Tibial artery (tissue), 4 donors: ENCODE data around the gene SNRK.

Source experiments
- DNase-seq, 2 donors: peaks; one replicate each; pipeline ENCODE4 v3.0.0-alpha.2; 2019
- H3K27ac ChIP-seq, 2 donors: fragments of 200-600 bp; sonication (generic) in 1 of 2; 1 replicate in 1 of 2; 2 replicates in 1 of 2; pipeline ENCODE4 v1.5.1; 2018 to 2019; ENCODE audit warnings: mild to moderate bottlenecking in 1 of 2
- H3K27me3 ChIP-seq, 2 donors: fragments of 200-600 bp; sonication (generic) in 1 of 2; one replicate each; pipeline versions ENCODE4 v1.5.1 to v1.6.0; 2016 to 2019
- H3K36me3 ChIP-seq, 3 donors: fragments of 200-600 bp; sonication (generic) in 2 of 3; one replicate each; pipeline ENCODE4 v1.5.1; 2016 to 2019; ENCODE audit warnings: mild to moderate bottlenecking in 2 of 3
- H3K4me1 ChIP-seq, 4 donors: fragments of 200-600 bp; sonication (generic) in 2 of 4; 1 replicate in 3 of 4; 2 replicates in 1 of 4; pipeline ENCODE4 v1.5.1; 2016 to 2019
- H3K4me3 ChIP-seq, 2 donors: fragments of 200-600 bp; sonication (generic) in 1 of 2; 1 replicate in 1 of 2; 2 replicates in 1 of 2; pipeline ENCODE4 v1.5.1; 2018 to 2019; ENCODE audit warnings: mild to moderate bottlenecking in 2 of 2
- H3K9me3 ChIP-seq, 3 donors: fragments of 200-600 bp; sonication (generic) in 1 of 3; one replicate each; pipeline ENCODE4 v1.5.1; 2016 to 2019
- CTCF ChIP-seq, 2 experiments: fragments of 200-600 bp in 1 of 2; fragments of 450-650 bp in 1 of 2; IDR thresholded peaks; one replicate each; pipeline ENCODE4 v1.5.1; 2017 to 2019; ENCODE audit warnings: antibody characterized with exemption in 2 of 2, mild to moderate bottlenecking in 1 of 2, moderate library complexity in 1 of 2
- intact Hi-C: fragments of 100-400 bp; cut with DNase I; formaldehyde crosslinking; loops from one replicate; pipeline ENCODE4 v1.15.0; 2023; ENCODE audit warnings: low total_unique reads

Gene SNRK

DNA sequence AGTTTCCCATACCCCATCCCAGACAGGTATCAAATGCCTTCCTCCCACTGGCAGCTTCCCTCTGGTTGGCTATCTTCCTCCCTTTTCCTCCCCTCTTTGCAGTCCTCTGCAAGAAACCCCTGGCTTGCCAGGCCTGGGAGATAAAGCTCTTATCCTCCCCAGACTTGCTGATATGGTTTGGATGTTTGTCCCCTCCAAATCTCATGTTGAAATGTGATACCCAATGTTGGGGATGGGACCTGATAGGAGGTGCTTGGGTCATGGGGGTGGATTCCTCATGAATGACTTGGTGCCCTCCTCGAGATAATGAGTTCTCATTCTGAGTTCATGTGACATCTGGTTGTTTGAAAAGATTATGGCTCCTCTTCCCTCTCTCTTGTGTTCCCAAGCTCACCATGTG is 32.2 kb upstream of the SNRK start:
- Histone ChIP-seq H3K9me3 (no peaks in the 10 kb centered on the region), H3K36me3 (no peaks in the 10 kb centered on the region), H3K27me3 (no peaks in the 10 kb centered on the region), H3K4me3 (no peak overlapping the region), H3K4me1 (no peaks in the 10 kb centered on the region), H3K27ac (no peak overlapping the region)
- intact Hi-C loops, result no loop called here
- no peak for TF ChIP-seq CTCF (IDR thresholded peaks at IDR 0.05)
- no peak for DNase-seq

DNA sequence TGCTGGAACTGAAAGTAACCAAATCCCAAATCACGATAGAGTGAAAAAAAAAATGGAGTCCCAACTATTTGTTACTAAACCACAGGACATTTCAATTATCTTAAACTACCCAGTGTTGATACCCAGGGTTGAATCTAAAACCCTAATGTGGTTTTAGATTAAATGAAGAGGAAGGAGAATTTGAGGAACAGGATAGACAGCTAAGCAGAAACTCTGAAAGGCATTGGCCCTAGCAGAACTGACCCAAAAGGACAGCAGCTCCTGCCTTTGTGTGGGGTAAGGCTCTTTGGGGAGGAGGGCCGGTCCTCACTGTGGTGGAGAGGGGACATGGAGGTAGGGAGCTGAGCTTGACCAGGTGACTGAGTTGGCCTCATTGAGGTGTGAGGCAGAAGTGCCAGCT is 30.7 kb upstream of the SNRK start:
- no peak for TF ChIP-seq CTCF (IDR thresholded peaks at IDR 0.05)
- DNase-seq, result no peak
- no peaks in the 10 kb centered on the region for H3K36me3 ChIP-seq
- H3K9me3 ChIP-seq, result no peaks in the 10 kb centered on the region
- H3K27ac ChIP-seq, result no peak overlapping the region
- H3K4me3 ChIP-seq, result no peak overlapping the region
- no peaks in the 10 kb centered on the region for H3K27me3 ChIP-seq
- intact Hi-C loops, result no loop called here
- H3K4me1 ChIP-seq, result no peaks in the 10 kb centered on the region

DNA sequence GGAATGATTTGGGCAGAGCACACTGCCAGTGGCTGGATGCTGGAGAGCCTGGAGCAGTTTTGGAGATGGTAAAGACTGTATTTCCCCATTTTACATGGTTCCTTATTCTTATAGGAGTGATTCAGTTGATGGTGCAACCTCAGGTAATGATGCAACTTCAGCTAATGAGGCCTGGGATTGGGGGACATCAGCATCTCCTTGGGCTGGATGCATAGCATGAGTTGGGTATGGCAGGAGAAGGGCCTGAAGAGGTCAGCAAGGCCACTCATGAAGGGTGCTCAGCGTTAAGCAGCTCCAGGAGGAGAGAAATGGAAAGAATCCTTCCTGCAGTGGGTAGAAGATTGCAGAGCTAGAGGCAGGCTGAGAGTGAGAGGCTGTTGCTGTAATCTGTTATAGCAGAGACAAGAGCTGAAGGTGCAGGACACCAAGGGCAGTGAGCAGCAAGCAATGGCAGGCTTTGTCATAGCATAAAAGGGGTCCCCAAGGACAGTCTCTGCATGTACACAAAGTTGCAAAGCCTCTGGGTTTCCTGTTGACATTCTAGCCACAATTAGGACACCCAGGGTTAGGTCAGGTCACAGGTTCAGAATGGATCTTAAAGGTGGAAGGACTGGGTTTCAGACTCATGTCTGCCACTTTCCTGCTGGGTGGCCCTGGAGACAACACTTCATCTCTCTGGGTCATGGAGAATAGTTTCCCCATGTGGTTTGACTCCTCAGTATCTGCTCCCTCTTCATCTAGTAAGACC is 29.5 kb upstream of the SNRK start:
- no peak for DNase-seq
- no peaks in the 10 kb centered on the region for H3K27me3 ChIP-seq
- no peaks in the 10 kb centered on the region for H3K9me3 ChIP-seq
- H3K4me3 ChIP-seq, result no peak overlapping the region
- H3K36me3 ChIP-seq, result no peaks in the 10 kb centered on the region
- no peaks in the 10 kb centered on the region for H3K4me1 ChIP-seq
- H3K27ac ChIP-seq, result no peak overlapping the region
- no peak for TF ChIP-seq CTCF (IDR thresholded peaks at IDR 0.05)
- intact Hi-C loops, result no loop called here

GRCh38 chr3:43257850-43258249 is 28.5 kb upstream of the SNRK start:
- TF ChIP-seq CTCF (IDR thresholded peaks at IDR 0.05), result no peak
- Histone ChIP-seq H3K27ac (no peak overlapping the region), H3K27me3 (no peaks in the 10 kb centered on the region), H3K4me3 (no peak overlapping the region), H3K4me1 (no peaks in the 10 kb centered on the region), H3K9me3 (no peaks in the 10 kb centered on the region), H3K36me3 (no peaks in the 10 kb centered on the region)
- intact Hi-C loops, result no loop called here
- no peak for DNase-seq

GRCh38 chr3:43259626-43260025 is 26.7 kb upstream of the SNRK start:
- no peaks in the 10 kb centered on the region for H3K27me3 ChIP-seq
- DNase-seq, result no peak
- no peak overlapping the region for H3K4me3 ChIP-seq
- H3K4me1 ChIP-seq, result no peaks in the 10 kb centered on the region
- no peak overlapping the region for H3K27ac ChIP-seq
- intact Hi-C loops, result no loop called here
- no peaks in the 10 kb centered on the region for H3K9me3 ChIP-seq
- no peaks in the 10 kb centered on the region for H3K36me3 ChIP-seq
- no peak for TF ChIP-seq CTCF (IDR thresholded peaks at IDR 0.05)

DNA sequence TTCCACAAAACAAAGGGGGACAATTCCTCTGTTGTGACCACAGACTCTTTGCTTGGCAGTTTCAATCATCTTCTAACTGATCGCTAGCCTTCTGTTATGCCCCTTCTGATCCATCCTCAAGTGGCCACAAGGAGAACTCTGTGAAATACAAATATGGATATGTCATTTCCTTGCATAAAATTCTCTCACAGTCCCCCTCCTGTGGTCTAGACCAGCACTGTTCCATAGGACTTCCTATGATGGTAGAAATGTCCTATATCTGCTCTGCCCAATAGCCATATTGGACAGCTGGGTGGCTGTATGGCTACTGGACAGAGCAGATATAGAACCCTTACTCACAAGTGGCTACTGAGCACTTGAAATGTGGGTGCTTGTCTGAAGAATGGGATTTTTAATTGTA is 25.9 kb upstream of the SNRK start:
- intact Hi-C loops, result no loop called here
- TF ChIP-seq CTCF (IDR thresholded peaks at IDR 0.05), result no peak

More for the DNA sequence above, 25.9 kb upstream of the SNRK start:
- H3K4me3 ChIP-seq, result no peak overlapping the region
- H3K36me3 ChIP-seq, result no peaks in the 10 kb centered on the region
- no peak overlapping the region for H3K27ac ChIP-seq
- no peaks in the 10 kb centered on the region for H3K27me3 ChIP-seq
- H3K4me1 ChIP-seq, result no peaks in the 10 kb centered on the region
- no peak for DNase-seq
- H3K9me3 ChIP-seq, result no peaks in the 10 kb centered on the region
